HepG2 (cell line): ENCODE data around the gene MEA1. TPM values are rescaled to one million over a fixed set of nuclear protein-coding genes. Genes with fewer than 3 reads are reported as not detected.

ENCODE experiments used
- ARID5B ChIP-seq: IDR thresholded peaks from 2 replicates; pipeline ENCODE4 v1.4.0; 2020; ENCODE audit warnings: mild to moderate bottlenecking, missing genetic modification reagents
- BHLHE40 ChIP-seq: IDR thresholded peaks from 2 replicates; pipeline ENCODE4 v1.6.1; 2011; ENCODE audit warnings: low read length, improper control_type of control experiment
- CSRNP2 ChIP-seq: sonication (generic); formaldehyde crosslinking; conservative IDR thresholded peaks from 2 replicates; pipeline ENCODE4 v1.8.0; 2022; ENCODE audit warnings: low read depth, missing genetic modification reagents
- MZF1 ChIP-seq: sonication (generic); formaldehyde crosslinking; IDR thresholded peaks from 2 replicates; pipeline ENCODE4 v1.8.1; 2023; ENCODE audit warnings: mild to moderate bottlenecking, missing genetic modification reagents, borderline replicate concordance
- NFYB ChIP-seq: sonication (generic); formaldehyde crosslinking; IDR thresholded peaks from 2 replicates; pipeline ENCODE4 v1.4.0; 2020; ENCODE audit warnings: missing genetic modification reagents
- NFYC ChIP-seq: IDR thresholded peaks from 2 replicates; pipeline ENCODE4 v1.6.1; 2016; ENCODE audit warnings: missing genetic modification reagents, missing compliant biosample characterization
- PCBP2 ChIP-seq: fragments of 200-400 bp; formaldehyde crosslinking; optimal IDR thresholded peaks from 2 replicates; pipeline ENCODE3; 2018; ENCODE audit warnings: low read length, low read depth; ENCODE audit not compliant: poor library complexity, severe bottlenecking
- SNAPC5 ChIP-seq: sonication (generic); formaldehyde crosslinking; IDR thresholded peaks from 2 replicates; pipeline ENCODE4 v1.8.1; 2023; ENCODE audit warnings: mild to moderate bottlenecking, missing genetic modification reagents, borderline replicate concordance
- THYN1 ChIP-seq: sonication (generic); formaldehyde crosslinking; IDR thresholded peaks from 2 replicates; pipeline ENCODE4 v1.8.1; 2023; ENCODE audit warnings: low read depth, mild to moderate bottlenecking, moderate library complexity, missing genetic modification reagents, borderline replicate concordance
- ZBTB44 ChIP-seq: sonication (generic); formaldehyde crosslinking; IDR thresholded peaks from 2 replicates; pipeline ENCODE4 v1.4.0; 2020; ENCODE audit warnings: missing genetic modification reagents
- ZBTB7A ChIP-seq: sonication (generic); formaldehyde crosslinking; IDR thresholded peaks from 2 replicates; pipeline ENCODE4 v1.8.0; 2022; ENCODE audit warnings: mild to moderate bottlenecking, missing genetic modification reagents
- ZNF205 ChIP-seq: IDR thresholded peaks from 2 replicates; pipeline ENCODE4 v1.6.1; 2018; ENCODE audit warnings: missing biosample characterization, missing genetic modification reagents
- ZNF24 ChIP-seq: fragments of 450-650 bp; IDR thresholded peaks from 2 replicates; pipeline ENCODE4 v1.6.1; 2017; ENCODE audit warnings: antibody characterized with exemption, mild to moderate bottlenecking
- ZNF503 ChIP-seq: sonication (generic); formaldehyde crosslinking; IDR thresholded peaks from 2 replicates; pipeline ENCODE4 v1.4.0; 2020; ENCODE audit warnings: missing genetic modification reagents
- ZNF644 ChIP-seq: IDR thresholded peaks from 2 replicates; pipeline ENCODE4 v1.6.1; 2016; ENCODE audit warnings: low read depth
- ZNF670 ChIP-seq: sonication (generic); formaldehyde crosslinking; IDR thresholded peaks from 2 replicates; pipeline ENCODE4 v1.8.0; 2022; ENCODE audit warnings: mild to moderate bottlenecking, missing genetic modification reagents, borderline replicate concordance
- ZNF761 ChIP-seq: sonication (generic); formaldehyde crosslinking; conservative IDR thresholded peaks from 2 replicates; pipeline ENCODE4 v1.4.0; 2020; ENCODE audit warnings: mild to moderate bottlenecking, missing genetic modification reagents
- ZNF800 ChIP-seq: sonication (generic); formaldehyde crosslinking; IDR thresholded peaks from 2 replicates; pipeline ENCODE4 v1.4.0; 2020; ENCODE audit warnings: missing genetic modification reagents
- polyA plus RNA-seq, 8 experiments: library from polyadenylated mRNA; depleted of rRNA in 3 of 8; stranded (reverse) in 7 of 8; unstranded in 1 of 8; fragments of >200 nt; fragmentation: Illumina TruSeq in 4 of 8; extraction: Trizol in 4 of 8; gene quantifications; 2 replicates each; pipeline versions ENCODE4 v1.2.1 to v1.2.3, GENCODE V29; 2011 to 2016; ENCODE audit warnings: low read depth in 4 of 8, missing spikeins in 1 of 8, mixed read lengths in 1 of 8; ENCODE audit not compliant: insufficient read depth in 1 of 8
- total RNA-seq, 5 experiments: library from RNA; depleted of rRNA; stranded (reverse); fragments of >200 nt; fragmentation: Illumina TruSeq; extraction: Trizol; gene quantifications; 2 replicates each; pipeline ENCODE4 v1.2.3, GENCODE V29; 2016; ENCODE audit warnings: low read depth in 1 of 5

Gene MEA1
- total and polyA plus RNA-seq, 2 of the 13 experiments (the other 11 are each of a cell fraction or from before 2014, with no cell fraction given): 75.6 to 86.2 TPM

GRCh38 chr6:43053545-43054205 lies 39.9 kb upstream of the MEA1 start, which contains the start of gene CUL7 (continued):
- TF ChIP-seq CSRNP2 (CRISPR knock-in tag): no peak
- peak; percentile 57; the same call in 1 of the 2 replicates for TF ChIP-seq NFYB
- no peak for TF ChIP-seq PCBP2
- peak; percentile 59; the same call in 1 of the 2 replicates for TF ChIP-seq ZNF24
- TF ChIP-seq ARID5B (CRISPR knock-in tag): peak; percentile 77; the same call in 1 of the 2 replicates
- TF ChIP-seq ZNF670 (CRISPR knock-in tag): peak; percentile 99
- TF ChIP-seq ZBTB7A: no peak; the same call in 1 of the 2 replicates
- TF ChIP-seq THYN1 (CRISPR knock-in tag): no peak
- peak; percentile 71; the same call in 1 of the 2 replicates for TF ChIP-seq ZBTB44 (CRISPR knock-in tag)
- no peak for TF ChIP-seq SNAPC5 (CRISPR knock-in tag)
- peak; percentile 87 for TF ChIP-seq ZNF761 (CRISPR knock-in tag)
- 0 out of 2 replicates have a peak, but pooled peaks have one; percentile 22 for TF ChIP-seq MZF1 (CRISPR knock-in tag)
- TF ChIP-seq ZNF503 (CRISPR knock-in tag): no peak; the same call in 1 of the 2 replicates
- no peak for TF ChIP-seq BHLHE40
- TF ChIP-seq ZNF800: peak; percentile 66; the same call in 1 of the 2 replicates
- peak; percentile 65 for TF ChIP-seq NFYC (CRISPR knock-in tag)
- peak; percentile 80 for TF ChIP-seq ZNF205 (CRISPR knock-in tag)
- TF ChIP-seq ZNF644 (CRISPR knock-in tag): 0 out of 2 replicates have a peak, but pooled peaks have one; percentile 19
